Measurements from ENCODE around the gene TAOK1. TPM values are rescaled to one million over a fixed set of nuclear protein-coding genes. Genes with fewer than 3 reads are reported as not detected.

TAOK1 gene
- total and polyA plus RNA-seq, 12 donors, result 6.4 to 66.3 (median 46.6) TPM

DNA sequence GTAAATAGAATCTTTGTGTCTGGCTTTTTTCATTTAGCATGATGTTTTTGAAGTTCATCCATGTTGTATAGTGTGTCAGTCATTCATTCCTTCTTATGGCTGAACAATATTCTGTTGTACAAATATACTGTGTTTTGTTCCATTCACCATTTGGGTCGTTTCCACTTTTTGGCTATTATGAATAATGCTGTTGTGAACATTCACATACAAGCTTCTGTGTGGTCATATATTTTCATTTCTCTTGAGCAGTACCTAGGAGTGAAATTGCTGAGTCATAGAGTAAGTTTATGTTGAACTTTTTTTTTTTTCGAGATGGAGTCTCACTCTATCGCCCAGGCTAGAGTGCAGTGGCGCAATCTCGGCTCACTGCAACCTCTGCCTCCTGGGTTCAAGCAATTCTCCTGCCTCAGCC lies 32.3 kb upstream of the TAOK1 start:
- Histone ChIP-seq H3K36me3 (replicated peaks in 1 of 2) (no peaks in the 10 kb centered on the region), H3K9me3 (replicated peaks in 1 of 3) (no peaks in the 10 kb centered on the region), H3K4me1 (replicated peaks in 1 of 2) (no peaks in the 10 kb centered on the region), H3K4me3 (no peak overlapping the region), H3K27me3 (no peaks in the 10 kb centered on the region), H3K27ac (no peak overlapping the region)
- no peak for DNase-seq
- intact Hi-C loops (cut with DNase I), result no loop called here
- no peak for TF ChIP-seq POLR2A (IDR thresholded peaks at IDR 0.05)
- TF ChIP-seq, protein P1, sequence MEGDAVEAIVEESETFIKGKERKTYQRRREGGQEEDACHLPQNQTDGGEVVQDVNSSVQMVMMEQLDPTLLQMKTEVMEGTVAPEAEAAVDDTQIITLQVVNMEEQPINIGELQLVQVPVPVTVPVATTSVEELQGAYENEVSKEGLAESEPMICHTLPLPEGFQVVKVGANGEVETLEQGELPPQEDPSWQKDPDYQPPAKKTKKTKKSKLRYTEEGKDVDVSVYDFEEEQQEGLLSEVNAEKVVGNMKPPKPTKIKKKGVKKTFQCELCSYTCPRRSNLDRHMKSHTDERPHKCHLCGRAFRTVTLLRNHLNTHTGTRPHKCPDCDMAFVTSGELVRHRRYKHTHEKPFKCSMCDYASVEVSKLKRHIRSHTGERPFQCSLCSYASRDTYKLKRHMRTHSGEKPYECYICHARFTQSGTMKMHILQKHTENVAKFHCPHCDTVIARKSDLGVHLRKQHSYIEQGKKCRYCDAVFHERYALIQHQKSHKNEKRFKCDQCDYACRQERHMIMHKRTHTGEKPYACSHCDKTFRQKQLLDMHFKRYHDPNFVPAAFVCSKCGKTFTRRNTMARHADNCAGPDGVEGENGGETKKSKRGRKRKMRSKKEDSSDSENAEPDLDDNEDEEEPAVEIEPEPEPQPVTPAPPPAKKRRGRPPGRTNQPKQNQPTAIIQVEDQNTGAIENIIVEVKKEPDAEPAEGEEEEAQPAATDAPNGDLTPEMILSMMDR (IDR thresholded peaks at IDR 0.05), result no peak
- 70 to 80% (median 74%) methylated on average over 5 of the region's 5 CpGs for WGBS, 4 donors

DNA sequence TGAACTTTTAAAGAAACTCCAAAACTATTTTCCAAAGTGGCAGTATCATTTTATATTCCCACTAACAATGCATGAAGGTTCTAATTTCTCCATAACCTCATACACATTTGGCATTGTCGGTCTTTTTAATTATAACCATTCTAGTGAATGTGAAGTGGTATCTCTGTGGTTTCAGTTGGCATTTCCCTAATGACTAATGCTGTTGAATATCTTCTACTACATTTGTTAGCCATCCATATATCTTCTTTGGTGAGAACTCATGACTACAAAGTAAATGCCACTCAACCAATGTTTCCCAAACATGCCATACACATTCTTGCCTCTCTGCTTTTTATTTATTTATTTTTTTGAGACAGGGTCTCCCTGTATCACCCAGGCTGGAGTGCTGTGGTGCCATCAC lies 31.7 kb upstream of the TAOK1 start:
- WGBS, 4 donors, result 92 to 97% (median 94%) methylated on average over 1 of the region's 1 CpG
- Histone ChIP-seq H3K9me3 (replicated peaks in 1 of 3) (no peaks in the 10 kb centered on the region), H3K36me3 (replicated peaks in 1 of 2) (no peaks in the 10 kb centered on the region), H3K4me1 (replicated peaks in 1 of 2) (no peaks in the 10 kb centered on the region), H3K4me3 (no peak overlapping the region), H3K27ac (no peak overlapping the region), H3K27me3 (no peaks in the 10 kb centered on the region)
- intact Hi-C loops (cut with DNase I), result no loop called here
- TF ChIP-seq, protein P1 (IDR thresholded peaks at IDR 0.05), result no peak
- no peak for TF ChIP-seq POLR2A (IDR thresholded peaks at IDR 0.05)
- DNase-seq, result no peak

- intact Hi-C loops (cut with DNase I), result no loop called here
- Histone ChIP-seq H3K27ac (no peak overlapping the region), H3K4me1 (replicated peaks in 1 of 2) (no peaks in the 10 kb centered on the region), H3K36me3 (replicated peaks in 1 of 2) (no peaks in the 10 kb centered on the region), H3K9me3 (replicated peaks in 1 of 3) (no peaks in the 10 kb centered on the region), H3K4me3 (no peak overlapping the region), H3K27me3 (no peaks in the 10 kb centered on the region)
- 84 to 93% (median 89%) methylated on average over 3 of the region's 3 CpGs for WGBS, 4 donors
- no peak for DNase-seq
- no peak for TF ChIP-seq POLR2A (IDR thresholded peaks at IDR 0.05)
- TF ChIP-seq, protein P1 (IDR thresholded peaks at IDR 0.05), result no peak
These were observed 30.4 kb upstream of the TAOK1 start for GRCh38 chr17:29359777-29360176.

GRCh38 chr17:29363716-29364115 lies 26.4 kb upstream of the TAOK1 start:
- TF ChIP-seq, protein P1 (IDR thresholded peaks at IDR 0.05), result no peak
- TF ChIP-seq POLR2A (IDR thresholded peaks at IDR 0.05), result no peak

More at GRCh38 chr17:29363716-29364115, 26.4 kb upstream of the TAOK1 start:
- no peak overlapping the region for H3K27ac ChIP-seq
- H3K4me3 ChIP-seq, result no peak overlapping the region
- no peaks in the 10 kb centered on the region for H3K27me3 ChIP-seq
- WGBS, 4 donors, result 70 to 84% (median 74%) methylated on average over 2 of the region's 2 CpGs
- no peaks in the 10 kb centered on the region for H3K4me1 ChIP-seq (replicated peaks in 1 of 2)
- DNase-seq, result no peak
- no peaks in the 10 kb centered on the region for H3K36me3 ChIP-seq (replicated peaks in 1 of 2)
- H3K9me3 ChIP-seq (replicated peaks in 1 of 3), result no peaks in the 10 kb centered on the region
- intact Hi-C loops (cut with DNase I), result no loop called here

Data from adrenal gland (tissue), 12 donors.